ENCODE results near the gene ADARB2.

The ADARB2 gene

GRCh38 chr10:1595242-1595600 is 142.1 kb downstream of the ADARB2 start:
- Histone ChIP-seq H3K27me3 (ENCODE audit: control insufficient read depth, insufficient read depth, low read length) (no peaks in the 10 kb centered on the region), H3K9me3 (ENCODE audit: control insufficient read depth, insufficient read depth, low read length) (no peaks in the 10 kb centered on the region)

DNA sequence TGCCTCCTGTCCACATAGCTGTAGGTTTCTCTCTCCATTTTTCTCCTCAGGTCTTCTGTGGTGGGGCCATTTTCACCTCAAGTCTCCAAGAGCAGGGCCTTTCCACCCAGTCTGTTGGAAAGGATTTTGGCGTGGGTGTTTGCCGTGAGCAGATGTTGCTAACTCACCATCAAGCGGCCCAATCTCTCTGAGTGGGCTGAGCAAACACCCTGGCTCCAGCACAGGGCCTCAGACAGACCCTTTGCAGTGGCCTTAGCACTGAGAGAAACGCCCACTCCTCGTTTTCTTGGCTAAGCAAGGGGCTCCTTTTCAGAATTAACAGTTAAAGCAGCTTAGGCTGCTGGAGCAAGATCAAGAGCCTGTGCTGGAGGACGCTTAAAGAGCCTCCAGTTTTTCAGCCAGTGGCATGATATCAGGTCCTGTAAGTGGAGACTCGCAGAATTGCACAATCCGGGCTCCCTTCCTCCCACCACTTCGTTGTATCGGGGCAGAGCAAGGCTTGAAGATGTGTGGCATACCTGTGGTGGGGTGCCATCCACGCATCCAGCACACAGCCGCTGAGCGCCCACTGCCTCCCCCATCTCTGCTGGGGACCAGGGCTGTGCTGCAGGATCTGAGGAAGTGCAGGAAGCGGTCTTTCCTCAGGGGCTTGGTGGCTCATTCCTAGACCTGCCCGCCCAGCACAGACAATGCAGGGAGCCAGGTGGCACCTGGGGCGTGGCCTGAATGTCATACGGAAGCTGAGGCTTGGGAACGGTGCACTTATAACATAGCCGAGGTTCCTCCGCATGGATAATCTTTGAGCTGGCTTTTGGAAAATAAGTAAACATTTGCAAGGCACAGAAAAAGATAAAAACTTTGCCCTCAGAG is 142.7 kb downstream of the ADARB2 start:
- no peaks in the 10 kb centered on the region for H3K27me3 ChIP-seq (ENCODE audit: control insufficient read depth, insufficient read depth, low read length)
- no peak overlapping the region for H3K4me3 ChIP-seq (ENCODE audit: low read depth, low read length)
- H3K4me1 ChIP-seq (ENCODE audit: control insufficient read depth, insufficient read depth, low read length) = no peaks in the 10 kb centered on the region
- H3K9me3 ChIP-seq (ENCODE audit: control insufficient read depth, insufficient read depth, low read length) = no peaks in the 10 kb centered on the region
- no peaks in the 10 kb centered on the region for H3K36me3 ChIP-seq (ENCODE audit: control insufficient read depth, insufficient read depth, low read length)
- no peak overlapping the region for H3K9ac ChIP-seq (ENCODE audit: low read depth, low read length)

More at GRCh38 chr10:1595242-1595600, 142.1 kb downstream of the ADARB2 start:
- H3K9ac ChIP-seq (ENCODE audit: low read depth, low read length) = no peak overlapping the region
- no peak overlapping the region for H3K4me3 ChIP-seq (ENCODE audit: low read depth, low read length)
- H3K36me3 ChIP-seq (ENCODE audit: control insufficient read depth, insufficient read depth, low read length) = no peaks in the 10 kb centered on the region
- no peaks in the 10 kb centered on the region for H3K4me1 ChIP-seq (ENCODE audit: control insufficient read depth, insufficient read depth, low read length)

- Histone ChIP-seq H3K9me3 (ENCODE audit: control insufficient read depth, insufficient read depth, low read length) (no peaks in the 10 kb centered on the region), H3K27me3 (ENCODE audit: control insufficient read depth, insufficient read depth, low read length) (no peaks in the 10 kb centered on the region), H3K4me3 (ENCODE audit: low read depth, low read length) (no peak overlapping the region), H3K4me1 (ENCODE audit: control insufficient read depth, insufficient read depth, low read length) (no peaks in the 10 kb centered on the region), H3K36me3 (ENCODE audit: control insufficient read depth, insufficient read depth, low read length) (no peaks in the 10 kb centered on the region), H3K9ac (ENCODE audit: low read depth, low read length) (no peak overlapping the region)
These were observed 145.6 kb downstream of the ADARB2 start for GRCh38 chr10:1591742-1592141.

GRCh38 chr10:1591045-1591444 is 146.3 kb downstream of the ADARB2 start:
- Histone ChIP-seq H3K9me3 (ENCODE audit: control insufficient read depth, insufficient read depth, low read length) (no peaks in the 10 kb centered on the region), H3K27me3 (ENCODE audit: control insufficient read depth, insufficient read depth, low read length) (no peaks in the 10 kb centered on the region), H3K4me3 (ENCODE audit: low read depth, low read length) (no peak overlapping the region), H3K4me1 (ENCODE audit: control insufficient read depth, insufficient read depth, low read length) (no peaks in the 10 kb centered on the region), H3K9ac (ENCODE audit: low read depth, low read length) (no peak overlapping the region), H3K36me3 (ENCODE audit: control insufficient read depth, insufficient read depth, low read length) (no peaks in the 10 kb centered on the region)

DNA sequence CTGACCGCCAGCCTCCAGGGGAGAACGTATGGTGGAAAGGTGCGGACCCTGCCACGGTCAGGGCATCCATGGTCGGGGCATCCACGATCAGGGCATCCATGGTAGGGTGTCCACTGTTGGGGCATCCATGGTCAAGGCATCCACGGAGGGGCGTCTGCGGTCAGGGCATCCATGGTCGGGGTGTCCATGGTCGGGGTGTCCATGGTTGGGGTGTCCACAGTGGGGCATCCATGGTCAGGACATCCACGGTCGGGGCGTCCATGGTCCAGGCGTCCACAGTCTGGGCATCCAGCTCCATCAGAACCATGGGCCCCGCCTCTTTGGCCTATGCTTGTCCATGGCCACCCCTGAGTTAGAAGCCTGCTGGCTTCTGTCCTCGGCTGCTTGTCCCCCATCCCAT is 148.1 kb downstream of the ADARB2 start:
- no peak overlapping the region for H3K4me3 ChIP-seq (ENCODE audit: low read depth, low read length)
- no peaks in the 10 kb centered on the region for H3K4me1 ChIP-seq (ENCODE audit: control insufficient read depth, insufficient read depth, low read length)
- no peak overlapping the region for H3K9ac ChIP-seq (ENCODE audit: low read depth, low read length)
- no peaks in the 10 kb centered on the region for H3K9me3 ChIP-seq (ENCODE audit: control insufficient read depth, insufficient read depth, low read length)
- no peaks in the 10 kb centered on the region for H3K36me3 ChIP-seq (ENCODE audit: control insufficient read depth, insufficient read depth, low read length)
- no peaks in the 10 kb centered on the region for H3K27me3 ChIP-seq (ENCODE audit: control insufficient read depth, insufficient read depth, low read length)

DNA sequence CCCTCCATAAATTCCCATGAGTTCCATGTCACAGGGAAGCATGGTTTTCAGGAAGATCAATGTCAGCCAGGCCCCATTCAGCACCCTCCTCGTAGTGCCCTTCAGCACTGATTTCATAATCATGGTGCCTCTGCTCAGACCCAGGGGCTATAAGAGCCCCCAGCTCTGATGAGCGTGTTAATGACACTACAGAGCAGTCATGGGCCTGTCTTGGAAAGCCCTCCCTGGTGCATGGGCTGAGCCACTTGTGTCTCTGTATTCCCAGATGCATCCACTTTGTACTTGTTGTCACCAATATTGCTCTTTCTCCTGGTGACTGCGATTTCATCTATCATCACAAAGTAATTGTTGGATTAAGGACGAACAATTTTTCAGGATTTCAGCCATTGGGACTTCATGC is 154.6 kb downstream of the ADARB2 start:
- Histone ChIP-seq H3K4me3 (ENCODE audit: low read depth, low read length) (no peak overlapping the region), H3K36me3 (ENCODE audit: control insufficient read depth, insufficient read depth, low read length) (peaks cover 2% of the 10 kb centered on the region), H3K9me3 (ENCODE audit: control insufficient read depth, insufficient read depth, low read length) (no peaks in the 10 kb centered on the region), H3K9ac (ENCODE audit: low read depth, low read length) (no peak overlapping the region), H3K4me1 (ENCODE audit: control insufficient read depth, insufficient read depth, low read length) (no peaks in the 10 kb centered on the region), H3K27me3 (ENCODE audit: control insufficient read depth, insufficient read depth, low read length) (no peaks in the 10 kb centered on the region)

GRCh38 chr10:1581189-1581588 is 156.1 kb downstream of the ADARB2 start:
- Histone ChIP-seq H3K36me3 (ENCODE audit: control insufficient read depth, insufficient read depth, low read length) (peaks cover 2% of the 10 kb centered on the region), H3K27me3 (ENCODE audit: control insufficient read depth, insufficient read depth, low read length) (no peaks in the 10 kb centered on the region), H3K4me1 (ENCODE audit: control insufficient read depth, insufficient read depth, low read length) (no peaks in the 10 kb centered on the region), H3K9me3 (ENCODE audit: control insufficient read depth, insufficient read depth, low read length) (no peaks in the 10 kb centered on the region), H3K4me3 (ENCODE audit: low read depth, low read length) (no peak overlapping the region), H3K9ac (ENCODE audit: low read depth, low read length) (no peak overlapping the region)

DNA sequence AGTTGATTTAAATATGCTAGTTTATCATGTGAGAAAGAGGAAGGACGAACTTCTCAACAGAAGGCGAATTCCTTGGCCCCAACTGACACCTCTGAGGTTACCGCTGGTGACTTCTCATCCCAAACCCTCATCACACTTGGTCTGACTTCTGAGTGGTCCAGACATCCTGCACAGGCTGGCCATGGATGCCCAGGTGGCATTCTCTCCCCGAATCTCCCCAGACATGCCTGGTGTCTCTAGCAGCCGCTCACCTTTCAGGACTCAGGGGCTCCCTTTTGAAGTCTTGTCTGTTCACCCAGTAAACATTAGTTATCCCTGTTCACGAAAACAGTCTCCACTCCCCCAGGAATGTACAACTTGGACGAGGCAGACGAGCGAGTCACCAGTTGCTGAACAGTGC is 157.7 kb downstream of the ADARB2 start:
- H3K4me3 ChIP-seq (ENCODE audit: low read depth, low read length) = no peak overlapping the region
- peaks cover 2% of the 10 kb centered on the region for H3K36me3 ChIP-seq (ENCODE audit: control insufficient read depth, insufficient read depth, low read length)
- no peak overlapping the region for H3K9ac ChIP-seq (ENCODE audit: low read depth, low read length)
- H3K27me3 ChIP-seq (ENCODE audit: control insufficient read depth, insufficient read depth, low read length) = no peaks in the 10 kb centered on the region
- no peaks in the 10 kb centered on the region for H3K4me1 ChIP-seq (ENCODE audit: control insufficient read depth, insufficient read depth, low read length)
- H3K9me3 ChIP-seq (ENCODE audit: control insufficient read depth, insufficient read depth, low read length) = no peaks in the 10 kb centered on the region

GRCh38 chr10:1579141-1579491 is 158.2 kb downstream of the ADARB2 start:
- Histone ChIP-seq H3K9ac (ENCODE audit: low read depth, low read length) (no peak overlapping the region), H3K9me3 (ENCODE audit: control insufficient read depth, insufficient read depth, low read length) (no peaks in the 10 kb centered on the region), H3K27me3 (ENCODE audit: control insufficient read depth, insufficient read depth, low read length) (no peaks in the 10 kb centered on the region), H3K4me3 (ENCODE audit: low read depth, low read length) (no peak overlapping the region), H3K4me1 (ENCODE audit: control insufficient read depth, insufficient read depth, low read length) (no peaks in the 10 kb centered on the region), H3K36me3 (ENCODE audit: control insufficient read depth, insufficient read depth, low read length) (peaks cover 2% of the 10 kb centered on the region)

DNA sequence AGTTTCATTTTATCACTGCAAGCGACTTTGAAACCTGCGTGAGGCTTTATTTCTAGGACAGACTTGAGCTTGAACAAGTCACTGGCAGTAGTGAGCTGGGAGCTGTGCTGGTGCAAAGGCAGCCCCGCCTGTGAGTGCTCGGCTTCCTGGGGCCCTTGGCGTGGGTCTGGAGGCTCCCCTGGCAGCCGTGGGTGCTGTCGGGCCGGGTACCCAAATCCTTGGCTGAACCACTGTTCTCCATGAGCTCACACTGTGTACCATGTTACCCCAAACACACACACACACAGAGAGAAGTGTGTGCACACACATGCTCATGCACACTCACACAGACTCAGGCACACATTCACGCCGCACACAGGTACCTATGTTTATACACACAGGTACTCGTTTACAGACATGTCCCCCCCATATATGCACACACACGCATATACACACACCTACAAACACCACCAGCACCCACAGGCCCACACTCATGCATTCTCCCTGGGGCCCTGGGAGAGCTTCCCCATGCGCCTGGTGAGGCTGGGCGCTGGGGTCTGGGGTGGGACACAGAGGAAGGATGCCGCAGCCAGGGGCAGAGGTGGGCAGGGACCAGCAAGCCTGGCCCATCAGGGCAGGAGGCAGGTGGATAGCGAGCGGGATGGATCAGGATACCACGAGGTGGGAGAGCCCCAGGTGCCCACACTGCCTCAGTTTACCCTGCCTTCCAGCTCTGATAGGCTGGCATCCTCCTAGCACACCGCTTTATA is 158.8 kb downstream of the ADARB2 start:
- H3K27me3 ChIP-seq (ENCODE audit: control insufficient read depth, insufficient read depth, low read length) = no peaks in the 10 kb centered on the region
- H3K9ac ChIP-seq (ENCODE audit: low read depth, low read length) = no peak overlapping the region
- H3K9me3 ChIP-seq (ENCODE audit: control insufficient read depth, insufficient read depth, low read length) = no peaks in the 10 kb centered on the region
- no peak overlapping the region for H3K4me3 ChIP-seq (ENCODE audit: low read depth, low read length)
- H3K4me1 ChIP-seq (ENCODE audit: control insufficient read depth, insufficient read depth, low read length) = no peaks in the 10 kb centered on the region
- peaks cover 2% of the 10 kb centered on the region for H3K36me3 ChIP-seq (ENCODE audit: control insufficient read depth, insufficient read depth, low read length)

- Histone ChIP-seq H3K36me3 (ENCODE audit: control insufficient read depth, insufficient read depth, low read length) (peaks cover 2% of the 10 kb centered on the region), H3K4me3 (ENCODE audit: low read depth, low read length) (no peak overlapping the region), H3K4me1 (ENCODE audit: control insufficient read depth, insufficient read depth, low read length) (no peaks in the 10 kb centered on the region), H3K9ac (ENCODE audit: low read depth, low read length) (no peak overlapping the region), H3K9me3 (ENCODE audit: control insufficient read depth, insufficient read depth, low read length) (no peaks in the 10 kb centered on the region), H3K27me3 (ENCODE audit: control insufficient read depth, insufficient read depth, low read length) (no peaks in the 10 kb centered on the region)
These were observed 159.4 kb downstream of the ADARB2 start for GRCh38 chr10:1577945-1578344.

- H3K9me3 ChIP-seq (ENCODE audit: control insufficient read depth, insufficient read depth, low read length) = no peaks in the 10 kb centered on the region
- no peaks in the 10 kb centered on the region for H3K4me1 ChIP-seq (ENCODE audit: control insufficient read depth, insufficient read depth, low read length)
- no peak overlapping the region for H3K4me3 ChIP-seq (ENCODE audit: low read depth, low read length)
- no peak overlapping the region for H3K9ac ChIP-seq (ENCODE audit: low read depth, low read length)
- peaks cover under 1% of the 10 kb centered on the region for H3K36me3 ChIP-seq (ENCODE audit: control insufficient read depth, insufficient read depth, low read length)
- H3K27me3 ChIP-seq (ENCODE audit: control insufficient read depth, insufficient read depth, low read length) = no peaks in the 10 kb centered on the region
These were observed 160.0 kb downstream of the ADARB2 start for GRCh38 chr10:1577373-1577770.
